H9 (cell line): ENCODE measurements around the gene MAP3K10. TPM values are rescaled to one million over a fixed set of nuclear protein-coding genes. Genes with fewer than 3 reads are reported as not detected.

Experiments used
- DNase-seq: peaks from one replicate; pipeline ENCODE4 v3.0.0-alpha.2; 2017
- H2AFZ ChIP-seq: one replicate; pipeline ENCODE4 v1.6.1; 2013; ENCODE audit warnings: mild to moderate bottlenecking, low read length, control low read depth, moderate library complexity
- H2AK5ac ChIP-seq: 2 replicates; pipeline ENCODE4 v1.6.1; 2013; ENCODE audit warnings: low read length, control low read depth, mixed read lengths; ENCODE audit not compliant: insufficient read length
- H2BK120ac ChIP-seq: one replicate; pipeline ENCODE4 v1.6.1; 2013; ENCODE audit warnings: low read depth, mild to moderate bottlenecking, low read length, control low read depth, inconsistent platforms; ENCODE audit not compliant: poor library complexity, severe bottlenecking
- H2BK12ac ChIP-seq: 2 replicates; pipeline ENCODE4 v1.6.1; 2013; ENCODE audit warnings: low read length, control low read depth, mixed read lengths, low read depth; ENCODE audit not compliant: insufficient read length
- H2BK15ac ChIP-seq: 2 replicates; pipeline ENCODE4 v1.6.1; 2013; ENCODE audit warnings: low read depth, low read length, control low read depth
- H2BK20ac ChIP-seq: one replicate; pipeline ENCODE4 v1.6.1; 2013; ENCODE audit warnings: low read depth, mild to moderate bottlenecking, low read length, control low read depth, inconsistent platforms; ENCODE audit not compliant: poor library complexity, severe bottlenecking
- H2BK5ac ChIP-seq: 2 replicates; pipeline ENCODE4 v1.6.1; 2013; ENCODE audit warnings: low read length, control low read depth, mixed read lengths; ENCODE audit not compliant: insufficient read length
- H3K14ac ChIP-seq: 2 replicates; pipeline ENCODE4 v1.6.1; 2013; ENCODE audit warnings: low read length, control low read depth; ENCODE audit not compliant: insufficient read depth
- H3K18ac ChIP-seq: 2 replicates; pipeline ENCODE4 v1.6.1; 2013; ENCODE audit warnings: low read depth, mild to moderate bottlenecking, mixed read lengths, low read length, control low read depth; ENCODE audit not compliant: insufficient read length
- H3K23ac ChIP-seq: 2 replicates; pipeline ENCODE4 v1.6.1; 2013; ENCODE audit warnings: low read length, control low read depth, mixed read lengths, low read depth; ENCODE audit not compliant: insufficient read length
- H3K23me2 ChIP-seq: 2 replicates; pipeline ENCODE4 v1.6.1; 2013; ENCODE audit warnings: low read depth, mild to moderate bottlenecking, mixed read lengths, low read length, control low read depth; ENCODE audit not compliant: insufficient read length, poor library complexity, severe bottlenecking
- H3K27ac ChIP-seq: 2 replicates; pipeline ENCODE4 v1.5.1; 2013; ENCODE audit warnings: low read length, control low read depth, mixed read lengths, low read depth; ENCODE audit not compliant: insufficient read length
- H3K27me3 ChIP-seq: 2 replicates; pipeline ENCODE4 v1.6.1; 2013; ENCODE audit warnings: low read length, control low read depth, inconsistent platforms; ENCODE audit not compliant: insufficient read depth
- H3K4ac ChIP-seq: 2 replicates; pipeline ENCODE4 v1.6.1; 2013; ENCODE audit warnings: low read depth, mild to moderate bottlenecking, control low read depth, inconsistent platforms, low read length, moderate library complexity
- H3K4me1 ChIP-seq: 2 replicates; pipeline ENCODE4 v1.6.1; 2013; ENCODE audit warnings: low read length, control low read depth, inconsistent platforms; ENCODE audit not compliant: insufficient read depth
- H3K4me2 ChIP-seq: 2 replicates; pipeline ENCODE4 v1.6.1; 2013; ENCODE audit warnings: low read length, control low read depth, mixed read lengths; ENCODE audit not compliant: insufficient read length, insufficient read depth
- H3K56ac ChIP-seq: 2 replicates; pipeline ENCODE4 v1.6.1; 2013; ENCODE audit warnings: low read depth, mild to moderate bottlenecking, mixed read lengths, low read length, control low read depth; ENCODE audit not compliant: insufficient read length
- H3K79me1 ChIP-seq: 2 replicates; pipeline ENCODE4 v1.6.1; 2013; ENCODE audit warnings: low read depth, mild to moderate bottlenecking, moderate library complexity, low read length, control low read depth, inconsistent platforms; ENCODE audit not compliant: insufficient read depth, poor library complexity, severe bottlenecking
- H3K79me2 ChIP-seq: 2 replicates; pipeline ENCODE4 v1.6.1; 2013; ENCODE audit warnings: low read length, control low read depth, inconsistent platforms; ENCODE audit not compliant: insufficient read depth
- H3K9ac ChIP-seq: 2 replicates; pipeline ENCODE4 v1.6.1; 2013; ENCODE audit warnings: low read length, control low read depth, mixed read lengths; ENCODE audit not compliant: insufficient read length; ENCODE audit errors: extremely low read depth
- H3K9me3 ChIP-seq: one replicate; pipeline ENCODE4 v1.6.1; 2013; ENCODE audit warnings: low read depth, low read length, inconsistent platforms; ENCODE audit not compliant: control insufficient read depth
- H3T11ph ChIP-seq: one replicate; pipeline ENCODE4 v1.6.1; 2013; ENCODE audit warnings: mild to moderate bottlenecking, low read length, control low read depth, inconsistent platforms
- H4K20me1 ChIP-seq: one replicate; pipeline ENCODE4 v1.6.1; 2013; ENCODE audit not compliant: control insufficient read depth, insufficient read length, insufficient read depth
- H4K5ac ChIP-seq: 2 replicates; pipeline ENCODE4 v1.6.1; 2013; ENCODE audit warnings: low read depth, mild to moderate bottlenecking, mixed read lengths, low read length, control low read depth; ENCODE audit not compliant: insufficient read length
- H4K8ac ChIP-seq: replicated peaks from 2 replicates; pipeline ENCODE4 v1.6.1; 2013; ENCODE audit warnings: low read length, control low read depth, mixed read lengths, low read depth; ENCODE audit not compliant: insufficient read length
- H4K91ac ChIP-seq: 2 replicates; pipeline ENCODE4 v1.6.1; 2013; ENCODE audit warnings: low read depth, mild to moderate bottlenecking, moderate library complexity, mixed read lengths, low read length, control low read depth; ENCODE audit not compliant: insufficient read length
- H3K27ac Mint-ChIP-seq, 3 experiments: 2 replicates in 2 of 3; 3 replicates in 1 of 3; pipeline ENCODE4 v1.8.0; 2020 to 2021; ENCODE audit warnings: mixed read lengths in 3 of 3, mild to moderate bottlenecking in 1 of 3, moderate library complexity in 1 of 3
- H3K27me3 Mint-ChIP-seq: 2 replicates; pipeline ENCODE4 v1.8.0; 2021; ENCODE audit warnings: low read depth, mild to moderate bottlenecking, moderate library complexity, mixed read lengths
- H3K36me3 Mint-ChIP-seq, 3 experiments: 2 replicates in 2 of 3; 3 replicates in 1 of 3; pipeline ENCODE4 v1.8.0; 2020 to 2021; ENCODE audit warnings: low read depth in 3 of 3, mixed read lengths in 3 of 3; ENCODE audit not compliant: insufficient read depth in 1 of 3
- H3K4me1 Mint-ChIP-seq, 2 experiments: 2 replicates each; pipeline ENCODE4 v1.8.0; 2020; ENCODE audit warnings: mixed read lengths in 2 of 2
- H3K4me3 Mint-ChIP-seq, 2 experiments: 2 replicates in 1 of 2; 3 replicates in 1 of 2; pipeline ENCODE4 v1.8.0; 2020 to 2021; ENCODE audit warnings: mild to moderate bottlenecking in 2 of 2, mixed read lengths in 2 of 2, moderate library complexity in 1 of 2
- H3K9me3 Mint-ChIP-seq, 2 experiments: 2 replicates in 1 of 2; 3 replicates in 1 of 2; pipeline ENCODE4 v1.8.0; 2020; ENCODE audit warnings: mild to moderate bottlenecking in 2 of 2, mixed read lengths in 2 of 2, moderate library complexity in 1 of 2
- WGBS: extraction: QIAGEN DNeasy Blood & Tissue Kit; methylation state at CpG from one replicate; pipeline ENCODE4 v1.1.7; 2013; ENCODE audit warnings: missing lambda C conversion rate, low lambda C conversion rate, mixed read lengths; ENCODE audit not compliant: insufficient read length; ENCODE audit errors: extremely low coverage; 5-methylcytosine and 5-hydroxymethylcytosine counted together
- total RNA-seq: library from RNA; stranded (reverse); gene quantifications from 2 replicates; pipeline ENCODE4 v1.2.1, GENCODE V29; 2021
- TF ChIP-seq, protein P1 (sequence below): fragments of 200-600 bp; sonication (generic); conservative IDR thresholded peaks from 3 replicates; pipeline ENCODE4 v1.8.0; 2021; ENCODE audit warnings: antibody characterized with exemption, mild to moderate bottlenecking

Gene MAP3K10
- total RNA-seq, 1 experiment from 2014 or later = 19.0 TPM

DNA sequence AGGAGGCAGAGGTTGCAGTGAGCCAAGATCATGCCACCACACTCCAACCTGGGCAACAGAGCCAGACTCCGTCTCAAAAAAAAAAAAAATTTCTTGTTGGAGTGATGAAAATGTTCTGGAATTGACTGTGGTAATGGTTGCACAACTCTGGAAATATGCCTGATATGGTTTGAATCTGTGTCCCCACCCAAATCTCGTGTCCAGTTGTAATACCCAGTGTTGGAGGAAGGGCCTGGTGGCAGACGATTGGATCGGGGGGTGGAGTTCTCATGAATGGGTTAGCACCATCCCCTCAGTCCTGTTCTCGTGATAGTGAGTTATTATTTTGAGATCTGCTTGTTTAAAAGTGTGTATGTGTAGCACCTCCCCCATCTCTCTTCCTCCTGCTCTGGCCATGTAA is 41.1 kb upstream of the MAP3K10 start:
- Histone ChIP-seq H2BK12ac (no peak overlapping the region), H4K8ac (no peak overlapping the region), H3K79me1 (no peaks in the 10 kb centered on the region), H3K4ac (no peak overlapping the region), H3K79me2 (no peaks in the 10 kb centered on the region), H3K4me2 (no peak overlapping the region), H2BK15ac (no peak overlapping the region), H3K27ac (no peak overlapping the region), H4K5ac (no peak overlapping the region), H4K20me1 (no peaks in the 10 kb centered on the region), H2BK120ac (no peak overlapping the region), H2AK5ac (no peak overlapping the region), H3K4me1 (no peaks in the 10 kb centered on the region), H3K9me3 (no peaks in the 10 kb centered on the region), H2BK5ac (no peak overlapping the region), H3K23ac (no peak overlapping the region), H3K9ac (no peak overlapping the region), H3T11ph (no peak overlapping the region), H2AFZ (no peak overlapping the region), H4K91ac (no peak overlapping the region), H3K27me3 (no peaks in the 10 kb centered on the region), H3K14ac (no peak overlapping the region), H3K23me2 (peaks cover 3% of the 10 kb centered on the region), H3K56ac (no peak overlapping the region), H2BK20ac (no peak overlapping the region), H3K18ac (no peak overlapping the region)
- Mint-ChIP-seq H3K27ac (peak overlapping the region in 1 of 3 experiments; percentile 32; a peak in 1 of 7 replicates), H3K9me3 (peaks cover 1% of the 10 kb centered on the region in 2 experiments; a peak in 1 of 5 replicates), H3K36me3 (no peaks in the 10 kb centered on the region), H3K4me1 (no peaks in the 10 kb centered on the region), H3K4me3 (no peak overlapping the region), H3K27me3 (no peaks in the 10 kb centered on the region; the same call in 1 of the 2 replicates)
- no CpG with 5 or more reads among the region's 5 CpGs for WGBS
- no peak for DNase-seq
- TF ChIP-seq, protein P1, sequence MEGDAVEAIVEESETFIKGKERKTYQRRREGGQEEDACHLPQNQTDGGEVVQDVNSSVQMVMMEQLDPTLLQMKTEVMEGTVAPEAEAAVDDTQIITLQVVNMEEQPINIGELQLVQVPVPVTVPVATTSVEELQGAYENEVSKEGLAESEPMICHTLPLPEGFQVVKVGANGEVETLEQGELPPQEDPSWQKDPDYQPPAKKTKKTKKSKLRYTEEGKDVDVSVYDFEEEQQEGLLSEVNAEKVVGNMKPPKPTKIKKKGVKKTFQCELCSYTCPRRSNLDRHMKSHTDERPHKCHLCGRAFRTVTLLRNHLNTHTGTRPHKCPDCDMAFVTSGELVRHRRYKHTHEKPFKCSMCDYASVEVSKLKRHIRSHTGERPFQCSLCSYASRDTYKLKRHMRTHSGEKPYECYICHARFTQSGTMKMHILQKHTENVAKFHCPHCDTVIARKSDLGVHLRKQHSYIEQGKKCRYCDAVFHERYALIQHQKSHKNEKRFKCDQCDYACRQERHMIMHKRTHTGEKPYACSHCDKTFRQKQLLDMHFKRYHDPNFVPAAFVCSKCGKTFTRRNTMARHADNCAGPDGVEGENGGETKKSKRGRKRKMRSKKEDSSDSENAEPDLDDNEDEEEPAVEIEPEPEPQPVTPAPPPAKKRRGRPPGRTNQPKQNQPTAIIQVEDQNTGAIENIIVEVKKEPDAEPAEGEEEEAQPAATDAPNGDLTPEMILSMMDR = no peak
